Measurements from ENCODE around the gene TOP3A. TPM values are rescaled to one million over a fixed set of nuclear protein-coding genes. Genes with fewer than 3 reads are reported as not detected.

The TOP3A gene
- total RNA-seq, 4 donors from 2014 or later: 22.9 to 47.2 (median 27.5) TPM

GRCh38 chr17:18256351-18256750, 58.4 kb downstream of the TOP3A start:
- H3K27ac ChIP-seq: no peak overlapping the region
- DNase-seq (ENCODE audit: low spot score in 2 of 2): no peak
- H3K4me1 ChIP-seq: peaks cover 35% of the 10 kb centered on the region
- peak overlapping the region; percentile 75 for H3K4me3 ChIP-seq
- H3K9me3 ChIP-seq: no peaks in the 10 kb centered on the region
- no peaks in the 10 kb centered on the region for H3K27me3 ChIP-seq
- H3K36me3 ChIP-seq: peaks cover 50% of the 10 kb centered on the region
- WGBS: 79% methylated on average over 2 of the region's 11 CpGs
- TF ChIP-seq POLR2A (IDR thresholded peaks at IDR 0.05) (no peak), POLR2AphosphoS5 (IDR thresholded peaks at IDR 0.05) (no peak), EP300 (IDR thresholded peaks at IDR 0.05) (no peak)

GRCh38 chr17:18254888-18255649, 59.7 kb downstream of the TOP3A start:
- peaks cover 38% of the 10 kb centered on the region for H3K4me1 ChIP-seq
- H3K4me3 ChIP-seq: no peak overlapping the region
- no peaks in the 10 kb centered on the region for H3K27me3 ChIP-seq
- no peak overlapping the region for H3K27ac ChIP-seq
- TF ChIP-seq POLR2A (IDR thresholded peaks at IDR 0.05) (no peak), POLR2AphosphoS5 (IDR thresholded peaks at IDR 0.05) (no peak), CTCF (IDR thresholded peaks at IDR 0.05) (no peak), EP300 (IDR thresholded peaks at IDR 0.05) (no peak)
- 96% methylated on average over 8 of the region's 8 CpGs for WGBS
- H3K9me3 ChIP-seq: no peaks in the 10 kb centered on the region
- peaks cover 63% of the 10 kb centered on the region for H3K36me3 ChIP-seq
- no peak for DNase-seq (ENCODE audit: low spot score in 2 of 2)

GRCh38 chr17:18253947-18254821, 60.6 kb downstream of the TOP3A start:
- Histone ChIP-seq H3K4me3 (no peak overlapping the region), H3K36me3 (peaks cover 66% of the 10 kb centered on the region), H3K4me1 (peaks cover 30% of the 10 kb centered on the region), H3K27ac (no peak overlapping the region), H3K27me3 (no peaks in the 10 kb centered on the region), H3K9me3 (no peaks in the 10 kb centered on the region)
- 84% methylated on average over 18 of the region's 27 CpGs for WGBS
- TF ChIP-seq EP300 (IDR thresholded peaks at IDR 0.05) (no peak), CTCF (IDR thresholded peaks at IDR 0.05) (no peak), POLR2AphosphoS5 (IDR thresholded peaks at IDR 0.05) (no peak), POLR2A (IDR thresholded peaks at IDR 0.05) (no peak)
- peak in 1 of 2 donors; percentile 64 for DNase-seq (ENCODE audit: low spot score in 2 of 2)

- H3K4me1 ChIP-seq: peaks cover 32% of the 10 kb centered on the region
- peaks cover 74% of the 10 kb centered on the region for H3K36me3 ChIP-seq
- H3K27me3 ChIP-seq: no peaks in the 10 kb centered on the region
- whole genome bisulfite sequencing: 81% methylated on average over 6 of the region's 16 CpGs
- H3K9me3 ChIP-seq: no peaks in the 10 kb centered on the region
- DNase-seq (ENCODE audit: low spot score in 2 of 2): peak in 1 of 2 donors; percentile 66
- TF ChIP-seq EP300 (IDR thresholded peaks at IDR 0.05): no peak
- TF ChIP-seq POLR2A (IDR thresholded peaks at IDR 0.05): no peak
- TF ChIP-seq CTCF (IDR thresholded peaks at IDR 0.05): no peak
- TF ChIP-seq POLR2AphosphoS5 (IDR thresholded peaks at IDR 0.05): no peak
- H3K4me3 ChIP-seq: no peak overlapping the region
- H3K27ac ChIP-seq: no peak overlapping the region
Measured at GRCh38 chr17:18253187-18253884, 61.5 kb downstream of the TOP3A start.

- DNase-seq (ENCODE audit: low spot score in 2 of 2): peak in 1 of 2 donors; percentile 56
- Histone ChIP-seq H3K9me3 (no peaks in the 10 kb centered on the region), H3K4me3 (no peak overlapping the region), H3K27ac (no peak overlapping the region), H3K36me3 (peaks cover 80% of the 10 kb centered on the region), H3K27me3 (no peaks in the 10 kb centered on the region), H3K4me1 (peaks cover 37% of the 10 kb centered on the region)
- TF ChIP-seq EP300 (IDR thresholded peaks at IDR 0.05) (no peak), CTCF (IDR thresholded peaks at IDR 0.05) (no peak), POLR2AphosphoS5 (IDR thresholded peaks at IDR 0.05) (no peak)
- whole genome bisulfite sequencing: 83% methylated on average over 4 of the region's 5 CpGs
Measured at GRCh38 chr17:18252160-18252559, 62.6 kb downstream of the TOP3A start.
